Measurements from ENCODE around the gene EVI5L.

EVI5L gene

DNA sequence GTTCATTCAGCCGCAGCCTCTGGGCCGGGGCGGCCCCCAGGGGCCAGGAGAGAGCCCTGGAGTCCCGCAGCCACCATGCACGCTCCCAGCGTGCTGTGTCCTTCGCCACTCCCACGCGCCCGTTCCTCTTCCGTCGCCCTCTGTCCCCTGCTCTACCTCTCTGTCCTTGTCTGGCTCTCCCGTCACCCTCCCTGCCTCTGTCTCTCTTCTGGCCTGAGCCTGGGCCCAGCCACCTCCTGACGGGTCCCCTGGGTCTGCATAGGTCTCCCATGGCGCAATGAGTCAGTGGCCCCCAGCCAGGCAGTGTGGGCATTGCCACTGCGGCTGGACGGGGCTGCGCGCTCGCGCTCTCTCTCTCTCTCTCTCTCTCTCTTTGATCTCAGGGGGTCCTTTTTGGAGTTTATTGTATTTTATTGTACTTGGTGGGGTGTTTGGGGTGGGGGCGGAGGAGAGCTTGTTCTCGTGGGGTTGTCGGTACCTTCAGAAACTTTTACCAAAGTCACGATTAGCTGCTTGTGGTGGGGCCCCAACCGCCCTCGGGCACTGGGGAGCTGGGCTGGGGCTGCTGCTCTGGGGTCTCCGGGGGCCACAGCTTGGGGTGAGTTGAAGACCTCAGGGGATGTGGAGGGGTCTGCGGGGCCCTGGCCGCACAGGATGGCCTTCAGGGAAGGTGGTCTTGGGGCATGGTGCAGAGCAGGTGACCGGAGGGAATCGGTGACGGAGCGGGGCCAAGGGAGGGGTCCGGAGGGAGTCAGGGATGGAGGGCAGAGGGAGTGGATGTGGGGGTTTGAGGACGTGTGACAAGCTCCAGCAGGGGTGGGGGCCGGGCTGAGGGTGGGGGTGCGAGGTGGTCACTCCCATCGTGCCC, 82.9 kb downstream of the EVI5L start:
- no peaks in the 10 kb centered on the region; the same call in 1 of the 2 replicates for H3F3A ChIP-seq (ENCODE audit: control insufficient read depth, insufficient read depth)
- H3K4me2 ChIP-seq (ENCODE audit: low read length), result no peak overlapping the region
- H3K4me3 ChIP-seq (ENCODE audit: low read length), result no peak overlapping the region
- H3K27ac ChIP-seq (ENCODE audit: low read depth, low read length), result no peak overlapping the region
- no peaks in the 10 kb centered on the region for H3K9me3 ChIP-seq (ENCODE audit: control insufficient read depth, insufficient read depth, low read length)
- peaks cover 18% of the 10 kb centered on the region for H3K36me3 ChIP-seq (ENCODE audit: control insufficient read depth, low read length)
- peaks cover 3% of the 10 kb centered on the region for H3K79me2 ChIP-seq (ENCODE audit: control insufficient read depth, low read length)
- no peaks in the 10 kb centered on the region for H3K9me2 ChIP-seq (replicated peaks; ENCODE audit: control insufficient read depth, low read length)
- TF ChIP-seq EZH2phosphoT487 (IDR thresholded peaks at IDR 0.05; ENCODE audit: borderline replicate concordance, low read length), result no peak
- TF ChIP-seq, protein P1, sequence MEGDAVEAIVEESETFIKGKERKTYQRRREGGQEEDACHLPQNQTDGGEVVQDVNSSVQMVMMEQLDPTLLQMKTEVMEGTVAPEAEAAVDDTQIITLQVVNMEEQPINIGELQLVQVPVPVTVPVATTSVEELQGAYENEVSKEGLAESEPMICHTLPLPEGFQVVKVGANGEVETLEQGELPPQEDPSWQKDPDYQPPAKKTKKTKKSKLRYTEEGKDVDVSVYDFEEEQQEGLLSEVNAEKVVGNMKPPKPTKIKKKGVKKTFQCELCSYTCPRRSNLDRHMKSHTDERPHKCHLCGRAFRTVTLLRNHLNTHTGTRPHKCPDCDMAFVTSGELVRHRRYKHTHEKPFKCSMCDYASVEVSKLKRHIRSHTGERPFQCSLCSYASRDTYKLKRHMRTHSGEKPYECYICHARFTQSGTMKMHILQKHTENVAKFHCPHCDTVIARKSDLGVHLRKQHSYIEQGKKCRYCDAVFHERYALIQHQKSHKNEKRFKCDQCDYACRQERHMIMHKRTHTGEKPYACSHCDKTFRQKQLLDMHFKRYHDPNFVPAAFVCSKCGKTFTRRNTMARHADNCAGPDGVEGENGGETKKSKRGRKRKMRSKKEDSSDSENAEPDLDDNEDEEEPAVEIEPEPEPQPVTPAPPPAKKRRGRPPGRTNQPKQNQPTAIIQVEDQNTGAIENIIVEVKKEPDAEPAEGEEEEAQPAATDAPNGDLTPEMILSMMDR (IDR thresholded peaks at IDR 0.05; ENCODE audit: low read depth, low read length, poor library complexity, severe bottlenecking), result no peak
- peaks cover 29% of the 10 kb centered on the region for H3K27me3 ChIP-seq (ENCODE audit: control insufficient read depth, low read length)
- no peaks in the 10 kb centered on the region for H4K20me1 ChIP-seq (ENCODE audit: control insufficient read depth, insufficient read depth, low read depth, low read length)
- H3K4me1 ChIP-seq (ENCODE audit: control insufficient read depth, low read length), result peaks cover 23% of the 10 kb centered on the region

DNA sequence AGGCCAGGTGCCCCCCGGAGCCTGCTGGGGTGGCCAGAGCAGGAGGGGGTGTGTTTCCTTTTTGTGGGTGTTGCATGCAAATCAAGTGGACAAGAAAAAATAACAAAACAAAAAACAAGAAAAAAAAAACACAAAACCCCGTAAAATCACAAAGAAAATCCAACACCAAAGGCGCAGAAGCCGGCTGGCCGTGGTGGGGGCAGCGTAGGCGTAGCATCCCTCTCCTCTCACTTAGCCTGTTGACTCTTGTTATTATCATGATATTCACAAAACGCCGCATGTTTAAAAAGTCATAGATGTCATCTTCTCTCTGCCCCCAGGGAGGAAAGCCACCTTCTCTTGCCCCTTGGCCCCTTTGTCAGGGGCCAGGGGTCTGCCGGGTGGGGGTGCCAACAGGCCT, 83.6 kb downstream of the EVI5L start:
- H3K9me3 ChIP-seq (ENCODE audit: control insufficient read depth, insufficient read depth, low read length), result no peaks in the 10 kb centered on the region
- H3F3A ChIP-seq (ENCODE audit: control insufficient read depth, insufficient read depth), result no peaks in the 10 kb centered on the region; the same call in 1 of the 2 replicates
- H3K36me3 ChIP-seq (ENCODE audit: control insufficient read depth, low read length), result peaks cover 18% of the 10 kb centered on the region
- no peaks in the 10 kb centered on the region for H3K79me2 ChIP-seq (ENCODE audit: control insufficient read depth, low read length)
- no peak overlapping the region for H3K4me3 ChIP-seq (ENCODE audit: low read length)
- no peak overlapping the region for H3K27ac ChIP-seq (ENCODE audit: low read depth, low read length)
- peaks cover 24% of the 10 kb centered on the region for H3K4me1 ChIP-seq (ENCODE audit: control insufficient read depth, low read length)
- peaks cover 36% of the 10 kb centered on the region for H3K27me3 ChIP-seq (ENCODE audit: control insufficient read depth, low read length)
- H4K20me1 ChIP-seq (ENCODE audit: control insufficient read depth, insufficient read depth, low read depth, low read length), result no peaks in the 10 kb centered on the region
- H3K9me2 ChIP-seq (replicated peaks; ENCODE audit: control insufficient read depth, low read length), result no peaks in the 10 kb centered on the region
- H3K4me2 ChIP-seq (ENCODE audit: low read length), result no peak overlapping the region
- no peak for TF ChIP-seq EZH2phosphoT487 (IDR thresholded peaks at IDR 0.05; ENCODE audit: borderline replicate concordance, low read length)
- TF ChIP-seq, protein P1 (IDR thresholded peaks at IDR 0.05; ENCODE audit: low read depth, low read length, poor library complexity, severe bottlenecking), result no peak

DNA sequence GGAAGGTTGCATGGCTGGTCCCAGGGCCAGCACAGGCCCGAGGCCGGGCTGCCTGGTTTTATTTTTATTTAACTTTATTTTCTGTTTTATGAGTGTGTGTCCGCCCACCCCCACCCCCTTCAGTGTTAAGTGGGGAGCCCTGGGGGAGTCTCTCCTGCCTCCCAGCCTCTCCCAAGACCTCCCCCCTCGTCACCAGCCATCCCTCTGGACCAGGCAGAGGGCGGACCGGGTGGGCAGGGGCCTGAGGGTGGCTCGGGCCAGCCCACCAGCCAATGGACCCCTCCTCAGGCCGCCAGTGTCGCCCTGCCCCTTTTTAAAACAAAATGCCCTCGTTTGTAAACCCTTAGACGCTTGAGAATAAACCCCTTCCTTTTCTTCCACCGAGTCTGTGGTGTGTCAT, 84.1 kb downstream of the EVI5L start:
- Histone ChIP-seq H3K27me3 (ENCODE audit: control insufficient read depth, low read length) (peaks cover 41% of the 10 kb centered on the region), H3K36me3 (ENCODE audit: control insufficient read depth, low read length) (peaks cover 18% of the 10 kb centered on the region), H3K27ac (ENCODE audit: low read depth, low read length) (no peak overlapping the region), H3K4me3 (ENCODE audit: low read length) (no peak overlapping the region), H3K9me2 (replicated peaks; ENCODE audit: control insufficient read depth, low read length) (no peaks in the 10 kb centered on the region), H3F3A (ENCODE audit: control insufficient read depth, insufficient read depth) (no peaks in the 10 kb centered on the region; the same call in 1 of the 2 replicates), H3K9me3 (ENCODE audit: control insufficient read depth, insufficient read depth, low read length) (no peaks in the 10 kb centered on the region), H3K4me1 (ENCODE audit: control insufficient read depth, low read length) (peaks cover 29% of the 10 kb centered on the region), H3K79me2 (ENCODE audit: control insufficient read depth, low read length) (no peaks in the 10 kb centered on the region), H3K4me2 (ENCODE audit: low read length) (no peak overlapping the region), H4K20me1 (ENCODE audit: control insufficient read depth, insufficient read depth, low read depth, low read length) (no peaks in the 10 kb centered on the region)
- no peak for TF ChIP-seq EZH2phosphoT487 (IDR thresholded peaks at IDR 0.05; ENCODE audit: borderline replicate concordance, low read length)
- TF ChIP-seq, protein P1 (IDR thresholded peaks at IDR 0.05; ENCODE audit: low read depth, low read length, poor library complexity, severe bottlenecking), result no peak
